SK-N-MC (cell line): ENCODE data around the gene FBXO15.

Experiments
- DNase-seq: peaks from one replicate; pipeline ENCODE4 v3.0.0-alpha.2; 2011; ENCODE audit warnings: low read depth, low spot score
- H3K27ac ChIP-seq: fragments of 200-600 bp; sonication (generic); 2 replicates; pipeline ENCODE4 v1.5.1; 2016; ENCODE audit warnings: mixed run types
- H3K36me3 ChIP-seq: fragments of 200-600 bp; sonication (generic); 2 replicates; pipeline ENCODE4 v1.6.1; 2017; ENCODE audit warnings: antibody characterized with exemption, low read length, mixed read lengths; ENCODE audit not compliant: insufficient read depth
- H3K4me3 ChIP-seq: fragments of 200-600 bp; sonication (generic); 2 replicates; pipeline ENCODE4 v1.5.1; 2016
- H3K9ac ChIP-seq: fragments of 200-600 bp; sonication (generic); 2 replicates; pipeline ENCODE4 v1.8.0; 2017; ENCODE audit warnings: mixed run types, mixed read lengths; ENCODE audit not compliant: insufficient read length
- H3K9me3 ChIP-seq: fragments of 200-600 bp; sonication (generic); 2 replicates; pipeline ENCODE4 v1.6.1; 2017; ENCODE audit warnings: low read depth, mild to moderate bottlenecking, antibody characterized with exemption, low read length, moderate library complexity, mixed read lengths
- EZH2 ChIP-seq: fragments of 200-600 bp; sonication (generic); IDR thresholded peaks from one replicate; pipeline ENCODE4 v1.6.1; 2017; ENCODE audit warnings: antibody characterized with exemption
- FOXP2 ChIP-seq: optimal IDR thresholded peaks from 2 replicates; pipeline ENCODE3; 2011; ENCODE audit warnings: mild to moderate bottlenecking, moderate library complexity; ENCODE audit not compliant: insufficient read depth; ENCODE audit errors: extremely low read length, control extremely low read depth
- POLR2AphosphoS5 ChIP-seq: IDR thresholded peaks from 2 replicates; pipeline ENCODE4 v1.6.1; 2012; ENCODE audit warnings: mild to moderate bottlenecking, low read depth, low read length, borderline replicate concordance

Gene FBXO15

DNA sequence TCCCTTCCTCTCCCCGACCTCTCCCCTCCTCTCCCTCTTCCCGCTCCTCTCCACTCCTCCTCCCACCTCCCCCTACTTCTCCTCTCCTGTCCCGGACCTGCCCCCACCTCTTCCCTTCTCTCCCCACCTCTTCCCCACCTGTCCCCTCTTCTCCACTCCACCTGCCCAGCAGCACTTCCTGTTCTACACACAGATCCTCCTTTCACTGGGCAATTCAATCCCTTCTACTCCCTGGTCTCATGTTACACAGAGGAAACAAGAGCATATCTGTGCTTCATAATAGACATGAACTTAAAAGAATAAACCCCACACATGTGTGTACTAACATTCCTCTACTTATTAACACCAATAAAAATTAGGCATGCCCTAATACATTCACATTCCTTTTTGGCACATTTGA is 35.5 kb upstream of the FBXO15 start:
- Histone ChIP-seq H3K9ac (no peak overlapping the region), H3K4me3 (no peak overlapping the region), H3K27ac (no peak overlapping the region), H3K36me3 (no peaks in the 10 kb centered on the region), H3K9me3 (no peaks in the 10 kb centered on the region)
- no peak for DNase-seq
- TF ChIP-seq POLR2AphosphoS5 (no peak), EZH2 (no peak), FOXP2 (no peak)

DNA sequence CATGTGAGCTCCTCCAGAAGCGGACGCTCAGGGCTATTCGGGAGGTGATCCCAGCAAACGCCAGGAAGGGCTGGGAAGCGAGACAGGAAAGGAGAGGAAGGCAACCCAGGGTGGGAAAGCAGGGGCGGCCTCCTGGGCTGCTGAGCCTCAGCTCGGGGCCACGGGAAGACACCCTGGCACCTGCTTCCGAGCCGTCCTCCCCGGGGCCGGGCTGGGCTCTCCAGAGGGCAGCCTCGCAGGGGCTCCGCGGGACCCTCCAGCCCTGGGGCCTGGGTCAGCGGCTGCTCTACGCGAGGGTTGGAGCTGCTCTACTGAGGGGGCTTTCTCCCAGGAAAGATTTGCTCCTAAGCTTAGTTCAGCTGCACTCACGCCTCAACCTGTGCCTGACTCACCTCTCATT is 34.7 kb upstream of the FBXO15 start:
- H3K36me3 ChIP-seq, result no peaks in the 10 kb centered on the region
- no peak for TF ChIP-seq EZH2
- TF ChIP-seq POLR2AphosphoS5, result no peak
- TF ChIP-seq FOXP2, result no peak

DNA sequence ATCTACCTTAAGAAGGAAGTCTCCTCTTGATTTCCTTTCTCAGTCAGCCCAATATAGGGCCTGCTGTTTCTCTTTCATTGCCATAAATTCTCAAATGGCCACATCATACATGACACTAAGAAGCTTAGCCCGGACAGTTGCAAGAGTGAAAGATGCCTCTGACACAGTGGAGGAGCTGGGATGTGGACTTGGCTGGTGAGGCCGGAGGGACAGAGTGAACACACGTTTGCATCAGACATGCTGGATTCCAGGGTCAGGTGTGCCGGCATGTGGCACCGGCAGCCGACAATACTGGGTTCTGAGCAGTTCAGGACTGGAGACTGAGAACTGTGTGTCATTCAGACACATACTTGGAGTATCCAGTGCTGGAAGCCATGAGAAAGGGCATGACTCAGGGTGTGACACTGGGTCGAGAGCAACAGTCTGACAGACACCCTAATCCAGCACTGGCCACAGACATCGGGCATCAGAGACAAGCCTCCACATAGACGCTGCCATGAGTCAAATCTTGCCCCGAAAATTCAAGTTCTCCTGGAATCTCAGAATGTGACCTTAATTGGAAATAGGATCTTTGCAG is 32.1 kb upstream of the FBXO15 start:
- no peak overlapping the region for H3K27ac ChIP-seq
- TF ChIP-seq EZH2 (no peak), FOXP2 (no peak), POLR2AphosphoS5 (no peak)

More for the DNA sequence above, 34.7 kb upstream of the FBXO15 start:
- H3K9ac ChIP-seq, result no peak overlapping the region
- no peak overlapping the region for H3K4me3 ChIP-seq
- DNase-seq, result no peak
- no peaks in the 10 kb centered on the region for H3K9me3 ChIP-seq
- no peak overlapping the region for H3K27ac ChIP-seq

DNA sequence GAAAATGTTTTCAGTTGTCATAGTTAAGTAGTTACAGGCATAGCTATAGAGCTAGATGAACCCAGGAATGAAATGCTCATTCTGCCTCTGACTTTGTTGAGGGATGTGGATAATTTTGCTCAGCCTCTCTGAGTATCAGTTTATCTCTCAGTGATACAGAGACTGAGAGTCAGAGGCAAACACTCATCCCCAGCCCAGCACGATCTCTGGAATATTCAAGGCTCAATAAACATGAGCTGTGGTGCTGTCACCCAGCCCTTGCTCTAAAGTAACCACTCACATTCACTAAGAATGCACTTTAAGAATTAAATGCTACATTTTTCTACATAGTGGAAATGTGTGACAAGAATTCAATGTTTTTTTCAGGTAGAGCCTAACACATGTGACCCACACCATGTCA is 31.2 kb upstream of the FBXO15 start:
- Histone ChIP-seq H3K9me3 (no peaks in the 10 kb centered on the region), H3K4me3 (no peak overlapping the region), H3K27ac (no peak overlapping the region), H3K9ac (no peak overlapping the region), H3K36me3 (no peaks in the 10 kb centered on the region)
- TF ChIP-seq POLR2AphosphoS5 (no peak), EZH2 (no peak), FOXP2 (no peak)
- DNase-seq, result no peak

More for the DNA sequence above, 32.1 kb upstream of the FBXO15 start:
- H3K36me3 ChIP-seq, result no peaks in the 10 kb centered on the region
- no peak overlapping the region for H3K4me3 ChIP-seq
- H3K9ac ChIP-seq, result no peak overlapping the region
- no peak for DNase-seq
- H3K9me3 ChIP-seq, result no peaks in the 10 kb centered on the region

DNA sequence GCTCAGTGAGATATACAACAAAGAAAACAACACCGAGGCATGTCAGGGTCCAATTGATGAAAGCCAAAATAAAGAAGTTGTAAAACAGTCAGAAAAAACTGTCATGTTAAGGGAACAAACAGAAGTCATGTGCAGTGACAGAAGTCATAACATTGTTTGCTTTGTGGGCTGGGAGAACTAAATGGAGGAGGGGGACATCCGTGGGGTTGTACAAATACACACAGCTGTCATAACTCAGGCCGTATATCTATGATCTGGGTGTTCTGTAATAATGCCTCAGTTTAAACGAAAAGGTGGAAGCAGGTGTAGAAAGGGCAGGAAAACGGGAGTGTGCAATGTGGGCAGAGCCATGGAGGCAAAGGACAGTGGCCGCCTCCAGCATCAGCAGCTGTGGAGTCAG is 28.0 kb upstream of the FBXO15 start:
- Histone ChIP-seq H3K9me3 (no peaks in the 10 kb centered on the region), H3K27ac (no peak overlapping the region), H3K9ac (no peak overlapping the region), H3K36me3 (no peaks in the 10 kb centered on the region), H3K4me3 (no peak overlapping the region)
- TF ChIP-seq EZH2 (no peak), FOXP2 (no peak)
- no peak for DNase-seq

DNA sequence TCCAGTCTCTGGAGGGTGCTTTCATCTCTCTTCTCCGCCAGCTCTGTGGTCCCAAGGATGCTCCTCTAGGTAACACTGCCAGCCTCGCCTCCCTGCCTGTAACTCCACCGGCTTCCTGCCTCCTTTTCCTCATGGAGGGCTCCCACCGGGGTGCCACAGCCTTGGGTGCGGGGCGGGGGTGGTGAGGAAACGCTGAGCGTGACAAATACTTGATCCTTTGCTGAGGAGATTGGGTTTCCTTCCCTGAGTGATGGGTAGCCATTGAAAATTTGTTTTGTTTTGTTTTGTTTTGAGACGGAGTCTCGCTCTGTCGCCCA is 25.8 kb upstream of the FBXO15 start:
- H3K36me3 ChIP-seq, result no peaks in the 10 kb centered on the region
- DNase-seq, result no peak
- H3K9ac ChIP-seq, result no peak overlapping the region
- H3K9me3 ChIP-seq, result no peaks in the 10 kb centered on the region
- TF ChIP-seq POLR2AphosphoS5 (no peak), FOXP2 (no peak), EZH2 (no peak)
- no peak overlapping the region for H3K27ac ChIP-seq
- no peak overlapping the region for H3K4me3 ChIP-seq

DNA sequence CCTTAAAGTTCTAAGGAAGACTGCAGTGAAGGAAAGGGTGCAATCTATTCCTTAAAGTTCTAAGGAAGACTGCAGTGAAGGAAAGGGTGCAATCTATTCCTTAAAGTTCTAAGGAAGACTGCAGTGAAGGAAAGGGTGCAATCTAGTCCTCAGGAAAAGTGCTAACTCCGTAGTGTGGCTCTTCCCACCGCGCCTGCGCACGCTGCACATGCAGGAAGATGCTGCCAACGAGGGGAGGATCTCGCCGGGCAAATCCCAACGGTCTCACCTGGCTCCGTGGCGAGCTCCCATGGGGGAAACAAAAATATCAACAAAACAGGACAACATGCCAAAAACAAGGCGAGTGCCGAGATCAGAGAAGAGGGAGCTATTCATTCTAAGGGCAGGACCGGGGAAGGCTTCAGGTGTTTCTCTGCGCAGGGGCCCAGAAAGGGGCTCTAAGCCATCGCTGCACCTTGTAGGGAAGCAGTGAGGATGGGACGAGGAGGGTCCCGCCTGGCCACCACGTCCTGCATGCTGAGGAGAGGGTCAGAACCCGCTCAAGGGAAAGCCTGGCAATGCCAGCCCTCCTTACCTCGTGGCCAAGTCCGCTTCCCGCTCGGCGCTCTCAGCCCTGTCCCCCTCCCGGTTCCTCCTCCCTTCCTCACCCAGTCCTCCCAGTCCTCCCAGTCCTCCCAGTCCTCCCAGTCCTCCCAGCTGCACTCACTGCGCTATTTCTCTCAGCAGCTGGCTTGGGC is 25.2 kb upstream of the FBXO15 start:
- Histone ChIP-seq H3K36me3 (no peaks in the 10 kb centered on the region), H3K4me3 (no peak overlapping the region), H3K27ac (no peak overlapping the region), H3K9me3 (no peaks in the 10 kb centered on the region), H3K9ac (no peak overlapping the region)
- DNase-seq, result no peak
- no peak for TF ChIP-seq POLR2AphosphoS5

DNA sequence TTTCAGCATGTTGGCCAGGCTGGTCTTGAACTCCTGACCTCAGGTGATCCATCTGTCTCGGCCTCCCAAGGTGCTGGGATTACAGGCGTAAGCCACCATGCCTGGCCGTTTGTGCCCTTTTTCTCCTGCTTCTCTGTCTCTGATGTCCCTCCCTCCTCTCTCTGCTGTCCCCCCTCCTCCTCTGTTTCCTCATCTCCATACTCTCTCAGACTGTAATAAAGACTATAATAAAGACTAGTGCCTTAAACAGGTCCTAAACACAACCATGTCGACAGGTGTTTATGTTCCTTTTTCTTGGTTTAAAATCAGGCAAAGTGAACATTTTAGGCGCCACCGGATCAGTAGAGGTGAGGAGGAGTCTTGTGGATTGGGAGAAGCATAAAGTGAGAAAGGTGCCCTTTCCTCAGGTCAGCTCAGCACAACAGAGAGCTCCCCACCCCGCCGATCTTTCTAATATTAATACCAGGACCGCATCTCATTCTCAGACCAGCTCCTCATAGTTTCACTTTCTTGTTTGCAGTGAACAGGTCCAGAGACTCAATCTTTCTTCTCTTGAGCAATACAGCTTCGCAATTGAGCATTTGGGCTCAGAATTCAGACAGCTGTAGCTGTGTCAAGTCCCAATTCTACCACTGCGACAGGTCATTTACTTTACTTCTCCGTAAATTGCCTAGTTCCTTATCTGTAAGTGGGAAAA is 24.4 kb upstream of the FBXO15 start:
- DNase-seq, result no peak
- no peaks in the 10 kb centered on the region for H3K36me3 ChIP-seq
- H3K27ac ChIP-seq, result no peak overlapping the region
- H3K9ac ChIP-seq, result no peak overlapping the region
- no peak overlapping the region for H3K4me3 ChIP-seq
- TF ChIP-seq FOXP2 (no peak), POLR2AphosphoS5 (no peak), EZH2 (no peak)
- H3K9me3 ChIP-seq, result no peaks in the 10 kb centered on the region
